AG20443 (cell line): ENCODE measurements around the gene CNR2.
"Not testable (repeated sequence)": the region's sequence is repeated elsewhere in the genome, so short reads cannot be mapped to it uniquely, and the experiment has no call there.

Source experiments
- DNase-seq: peaks from one replicate; pipeline ENCODE4 v3.0.0; 2012; ENCODE audit warnings: low spot score, mixed read lengths

Gene CNR2

GRCh38 chr1:23882746-23883145, 30.4 kb downstream of the CNR2 start:
- DNase-seq: no peak

DNA sequence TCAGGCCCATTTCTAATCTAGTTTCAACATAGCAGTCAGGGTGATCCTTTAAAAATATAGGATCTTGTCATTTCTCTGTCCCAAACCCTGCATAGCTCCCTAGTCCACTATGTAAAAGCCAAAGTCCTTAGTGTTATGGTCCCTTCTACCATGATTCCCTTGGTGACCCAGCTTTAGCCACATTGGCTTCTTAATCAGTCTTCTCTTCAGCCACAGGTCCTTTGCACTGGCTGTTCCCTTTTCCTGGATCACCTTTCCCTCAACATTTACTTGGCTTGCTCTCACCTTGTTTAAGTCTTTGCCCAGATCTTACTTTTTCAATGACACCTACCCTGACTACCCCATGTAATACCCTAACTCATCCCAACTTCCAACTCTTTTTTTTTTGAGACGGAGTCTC, 33.4 kb downstream of the CNR2 start:
- no peak for DNase-seq

GRCh38 chr1:23878668-23879067, 34.5 kb downstream of the CNR2 start:
- no peak for DNase-seq

GRCh38 chr1:23875382-23875781, 37.8 kb downstream of the CNR2 start:
- DNase-seq: no peak

DNA sequence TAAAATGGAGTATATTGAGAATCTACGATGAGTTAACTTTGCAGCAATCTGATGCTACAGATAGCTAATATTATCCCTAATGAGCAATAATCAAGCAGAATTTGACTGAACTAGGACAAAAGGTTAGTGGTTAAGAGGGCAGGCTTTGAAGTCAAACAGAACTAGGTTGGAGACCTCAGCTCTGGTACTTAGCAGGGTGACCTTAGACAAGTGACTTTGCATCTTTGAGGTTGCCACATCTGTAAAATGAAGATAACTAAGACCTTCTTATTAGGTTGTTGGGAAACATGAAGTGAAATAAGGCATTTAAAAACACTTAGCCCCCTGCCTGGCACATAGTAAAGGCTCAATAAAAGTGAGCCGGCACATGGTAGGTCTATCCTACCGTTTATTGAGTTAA, 40.7 kb downstream of the CNR2 start:
- no peak for DNase-seq

GRCh38 chr1:23869051-23869450, 44.1 kb downstream of the CNR2 start:
- no peak for DNase-seq

GRCh38 chr1:23868557-23869016, 44.6 kb downstream of the CNR2 start:
- DNase-seq: peak; percentile 34

DNA sequence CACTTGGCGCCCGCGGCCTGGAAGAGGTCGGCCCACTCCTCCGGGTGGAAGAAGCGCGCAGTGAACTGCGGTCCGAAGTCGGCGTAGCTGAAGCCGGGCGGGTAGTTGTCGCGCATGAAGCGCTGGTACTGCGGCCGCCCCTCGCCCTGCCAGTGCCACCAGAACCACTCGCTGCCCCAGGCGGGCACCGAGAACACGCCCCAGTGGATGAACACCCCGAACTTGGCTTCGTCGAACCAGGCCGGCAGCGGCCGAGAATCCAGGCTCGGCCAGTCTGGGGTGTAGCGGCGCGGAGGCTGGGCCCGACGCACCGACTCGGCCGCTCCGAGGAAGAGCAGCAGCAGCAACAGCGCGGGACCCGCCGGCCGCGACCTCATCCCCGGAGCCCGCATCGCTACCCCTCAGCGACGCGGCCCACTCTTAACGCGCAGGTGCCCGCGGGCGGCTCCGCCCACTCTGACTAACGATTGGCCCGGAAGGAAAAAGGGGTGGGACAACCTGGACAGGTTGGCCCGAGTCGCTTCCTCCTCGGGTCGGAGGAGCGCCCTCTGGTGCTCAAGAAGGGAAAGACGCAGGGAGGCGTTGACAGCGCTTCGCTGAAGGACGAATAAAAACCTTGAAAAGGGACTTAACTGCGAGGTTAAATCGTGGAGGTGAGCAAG, 45.1 kb downstream of the CNR2 start, which contains the start of gene FUCA1:
FUCA1 (minus strand) TSS at position 396 of the 662 bp plus-strand sequence; CDS start at position 392, 4 bp downstream.
- DNase-seq: peak; percentile 96

DNA sequence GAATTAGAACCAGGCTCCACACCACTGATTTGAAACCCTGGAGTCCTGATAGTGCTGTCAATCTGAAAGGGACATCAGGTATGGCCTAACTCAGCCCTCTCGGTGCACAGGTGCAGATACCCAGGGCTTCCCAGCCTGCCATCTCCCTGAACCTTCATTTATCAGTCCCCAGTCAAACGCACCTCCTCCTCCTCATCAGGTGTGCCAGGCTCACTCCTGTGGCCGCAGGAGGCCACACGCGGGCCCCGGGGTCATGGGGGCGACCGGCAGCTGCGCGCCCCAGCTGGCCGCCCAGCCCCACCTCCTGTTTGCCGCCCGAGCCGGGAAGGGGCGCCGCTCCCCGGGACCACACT, 45.6 kb downstream of the CNR2 start:
- no peak for DNase-seq

- DNase-seq: no peak
These were observed 47.6 kb downstream of the CNR2 start for GRCh38 chr1:23865543-23865930.

- DNase-seq: no peak
These were observed 48.2 kb downstream of the CNR2 start for GRCh38 chr1:23864801-23865542.

DNA sequence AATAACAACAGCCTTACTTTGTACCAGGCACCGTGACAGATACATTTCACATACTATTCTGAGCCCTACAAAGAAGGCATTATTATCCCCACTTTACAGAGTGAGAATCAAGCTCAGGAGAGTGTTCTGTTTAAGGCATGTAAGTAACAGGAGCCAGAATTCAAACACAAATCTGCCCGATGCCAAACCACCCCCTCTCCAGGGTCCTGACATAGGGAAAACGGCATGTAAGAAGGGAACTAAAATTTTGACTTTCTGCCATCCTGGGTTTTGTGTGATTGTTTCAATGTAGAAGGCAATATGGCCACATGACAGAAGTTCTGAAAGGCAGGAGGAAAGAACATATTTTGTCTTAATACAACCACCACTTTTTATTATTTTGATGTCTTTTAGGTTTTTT, 50.5 kb downstream of the CNR2 start:
- no peak for DNase-seq

- DNase-seq: no peak
These were observed 58.6 kb downstream of the CNR2 start for GRCh38 chr1:23854568-23854967.

- DNase-seq: not testable (repeated sequence)
These were observed 60.0 kb downstream of the CNR2 start for GRCh38 chr1:23853124-23853523.

- not testable (repeated sequence) for DNase-seq
These were observed 61.8 kb downstream of the CNR2 start for GRCh38 chr1:23851406-23851805.

DNA sequence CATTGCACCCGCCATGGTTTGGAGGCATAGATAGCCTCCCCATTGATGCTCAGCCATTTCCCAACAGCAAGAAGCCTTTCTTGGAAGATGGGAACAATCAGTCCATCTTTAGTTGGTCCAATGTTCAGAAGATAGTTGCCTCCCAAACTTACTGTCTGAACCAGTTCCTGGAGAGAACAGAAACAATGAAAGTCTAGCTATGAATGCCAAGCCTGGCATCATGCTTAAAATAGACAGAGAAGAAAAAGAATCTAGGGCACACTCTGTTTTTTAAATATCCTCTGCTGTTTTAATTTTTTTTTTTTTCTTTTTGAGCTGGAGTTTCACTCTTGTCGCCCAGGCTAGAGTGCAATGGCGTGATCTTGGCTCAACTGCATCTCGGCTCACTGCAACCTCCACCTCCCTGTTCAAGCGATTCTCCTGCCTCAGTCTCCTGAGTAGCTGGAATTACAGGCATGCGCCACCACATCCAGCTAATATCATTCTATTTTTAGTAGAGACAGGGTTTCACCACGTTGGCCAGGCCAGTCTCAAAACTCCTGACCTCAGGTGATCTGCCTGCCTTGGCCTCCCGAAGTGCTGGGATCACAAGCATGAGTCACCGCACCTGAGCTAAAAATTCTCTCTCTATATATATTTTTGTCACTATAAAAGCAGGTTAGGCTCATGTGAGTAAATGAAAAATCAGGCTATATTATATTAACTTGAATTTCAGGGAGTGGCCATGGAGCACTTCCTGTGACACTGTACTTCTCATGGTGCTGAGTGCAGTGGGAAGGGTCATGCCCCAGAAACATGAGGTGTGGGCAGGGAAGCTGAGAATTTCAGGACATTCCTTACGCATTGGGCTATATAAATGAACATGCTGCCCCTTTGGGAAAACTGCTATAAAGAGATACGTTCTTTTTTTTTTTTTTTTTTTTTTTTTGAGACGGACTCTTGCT, 64.2 kb downstream of the CNR2 start:
- DNase-seq: no peak

GRCh38 chr1:23847482-23848095, 65.6 kb downstream of the CNR2 start:
- DNase-seq: not testable (repeated sequence)

GRCh38 chr1:23845163-23845562, 68.0 kb downstream of the CNR2 start:
- no peak for DNase-seq

DNA sequence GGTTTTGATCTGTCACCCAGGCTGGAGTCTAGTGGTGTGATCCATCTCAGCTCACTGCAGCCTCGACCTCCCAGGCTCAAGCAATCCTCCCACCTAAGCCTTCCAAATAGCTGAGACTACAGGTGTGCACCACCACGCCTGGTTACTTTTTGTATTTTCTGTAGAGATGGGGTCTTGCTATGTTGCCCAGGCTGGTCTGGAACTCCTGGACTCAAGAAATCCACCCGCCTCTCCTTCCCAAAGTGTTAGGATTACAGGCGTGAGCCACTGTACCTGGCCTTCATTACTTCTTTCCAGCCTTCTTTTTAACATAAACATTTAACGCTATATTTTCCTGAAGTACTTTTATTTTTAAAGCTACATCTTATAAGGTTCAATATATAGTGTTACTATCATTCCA, 69.5 kb downstream of the CNR2 start:
- no peak for DNase-seq

GRCh38 chr1:23838401-23838866, 74.7 kb downstream of the CNR2 start:
- DNase-seq: peak; percentile 88

- no peak for DNase-seq
These were observed 75.3 kb downstream of the CNR2 start for GRCh38 chr1:23837908-23838307.

- no peak for DNase-seq
These were observed 77.1 kb downstream of the CNR2 start for GRCh38 chr1:23836037-23836436.
